Measurements from ENCODE around the gene AMMECR1. TPM values are rescaled to one million over a fixed set of nuclear protein-coding genes. Genes with fewer than 3 reads are reported as not detected.

AMMECR1 gene
- total RNA-seq, 2 experiments from 2014 or later = 7.6 to 8.4 TPM

GRCh38 chrX:110281377-110281776, 36.5 kb downstream of the AMMECR1 start:
- no peak for TF ChIP-seq CTCF (IDR thresholded peaks at IDR 0.05)
- H3K27ac Mint-ChIP-seq = no peak overlapping the region

GRCh38 chrX:110280954-110281353, 36.9 kb downstream of the AMMECR1 start:
- H3K27ac Mint-ChIP-seq = no peak overlapping the region
- ChIA-PET CTCF (no interaction called here), POLR2A (no interaction called here)
- DNase-seq = no peak
- H3K9me3 Mint-ChIP-seq = no peaks in the 10 kb centered on the region
- no peak for ATAC-seq
- peaks cover 28% of the 10 kb centered on the region for H3K4me1 Mint-ChIP-seq (ENCODE audit: low read depth)
- no peaks in the 10 kb centered on the region for H3K27me3 Mint-ChIP-seq
- no peak overlapping the region for H3K4me3 Mint-ChIP-seq
- peaks cover 4% of the 10 kb centered on the region for H3K36me3 Mint-ChIP-seq (ENCODE audit: low read depth)
- no peak for TF ChIP-seq CTCF (IDR thresholded peaks at IDR 0.05)
- intact Hi-C loops (cut with micrococcal nuclease) = no loop called here

More at GRCh38 chrX:110281377-110281776, 36.5 kb downstream of the AMMECR1 start:
- no peak for DNase-seq
- CTCF ChIA-PET = no interaction called here
- H3K36me3 Mint-ChIP-seq (ENCODE audit: low read depth) = peaks cover 5% of the 10 kb centered on the region
- intact Hi-C loops (cut with micrococcal nuclease) = no loop called here
- POLR2A ChIA-PET = no interaction called here
- no peaks in the 10 kb centered on the region for H3K9me3 Mint-ChIP-seq
- H3K4me3 Mint-ChIP-seq = no peak overlapping the region
- no peak for ATAC-seq
- peaks cover 29% of the 10 kb centered on the region for H3K4me1 Mint-ChIP-seq (ENCODE audit: low read depth)
- H3K27me3 Mint-ChIP-seq = no peaks in the 10 kb centered on the region

GRCh38 chrX:110277609-110278008, 40.3 kb downstream of the AMMECR1 start:
- peak overlapping the region; percentile 13 for H3K27ac Mint-ChIP-seq
- TF ChIP-seq CTCF (IDR thresholded peaks at IDR 0.05) = no peak
- no peak for DNase-seq
- ATAC-seq = peak; percentile 62
- H3K36me3 Mint-ChIP-seq (ENCODE audit: low read depth) = peaks cover 2% of the 10 kb centered on the region
- peaks cover 23% of the 10 kb centered on the region for H3K4me1 Mint-ChIP-seq (ENCODE audit: low read depth)
- H3K4me3 Mint-ChIP-seq = no peak overlapping the region
- ChIA-PET POLR2A (no interaction called here), CTCF (interaction anchor here (1.0 kb wide), 1 partner anchor 131 kb away, joined by 4 read pairs; no protein-coding TSS in a partner anchor)
- intact Hi-C loops (cut with micrococcal nuclease) = no loop called here
- H3K9me3 Mint-ChIP-seq = no peaks in the 10 kb centered on the region
- no peaks in the 10 kb centered on the region for H3K27me3 Mint-ChIP-seq

GRCh38 chrX:110276778-110277177, 41.1 kb downstream of the AMMECR1 start:
- intact Hi-C loops (cut with micrococcal nuclease) = no loop called here
- no peak for DNase-seq
- no peak for TF ChIP-seq CTCF (IDR thresholded peaks at IDR 0.05)
- H3K4me3 Mint-ChIP-seq = no peak overlapping the region
- ChIA-PET CTCF (no interaction called here), POLR2A (no interaction called here)
- H3K9me3 Mint-ChIP-seq = no peaks in the 10 kb centered on the region
- peaks cover 22% of the 10 kb centered on the region for H3K4me1 Mint-ChIP-seq (ENCODE audit: low read depth)
- H3K27ac Mint-ChIP-seq = no peak overlapping the region
- peaks cover 2% of the 10 kb centered on the region for H3K36me3 Mint-ChIP-seq (ENCODE audit: low read depth)
- ATAC-seq = no peak
- H3K27me3 Mint-ChIP-seq = no peaks in the 10 kb centered on the region

GRCh38 chrX:110268886-110269285, 49.0 kb downstream of the AMMECR1 start:
- Mint-ChIP-seq H3K9me3 (no peaks in the 10 kb centered on the region), H3K36me3 (ENCODE audit: low read depth) (peaks cover 2% of the 10 kb centered on the region), H3K27ac (peak overlapping the region; percentile 39), H3K4me3 (no peak overlapping the region), H3K4me1 (ENCODE audit: low read depth) (peaks cover 33% of the 10 kb centered on the region), H3K27me3 (no peaks in the 10 kb centered on the region)
- ChIA-PET POLR2A (no interaction called here), CTCF (no interaction called here)
- DNase-seq (no peak), ATAC-seq (no peak)
- intact Hi-C loops (cut with micrococcal nuclease) = no loop called here
- TF ChIP-seq CTCF (IDR thresholded peaks at IDR 0.05) = no peak
